ENCODE data around the gene PELO. TPM values are rescaled to one million over a fixed set of nuclear protein-coding genes. Genes with fewer than 3 reads are reported as not detected.
"Not testable (repeated sequence)": the region's sequence is repeated elsewhere in the genome, so short reads cannot be mapped to it uniquely, and the experiment has no call there.

The PELO gene
- total RNA-seq, 2 donors from 2014 or later = 8.5 to 11.8 TPM

DNA sequence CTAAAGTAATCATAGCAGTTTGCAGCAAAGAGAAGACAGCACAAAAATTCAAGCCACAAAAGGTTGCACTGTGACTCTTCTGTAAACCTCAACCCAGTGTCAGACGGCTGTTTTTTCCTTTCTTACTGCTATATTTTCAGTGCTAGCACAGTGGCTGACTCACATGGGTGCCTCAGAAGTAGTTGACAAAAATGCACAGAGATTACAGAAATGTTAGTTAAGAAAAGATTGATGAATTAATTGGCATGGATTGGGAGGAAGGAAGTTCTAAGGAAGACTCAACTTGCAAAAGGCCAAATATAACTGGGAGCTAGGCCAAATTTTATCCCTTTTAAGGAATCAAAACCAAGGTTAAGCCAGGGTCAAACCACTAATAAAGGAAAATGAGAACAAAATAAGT, 43.7 kb upstream of the PELO start:
- Histone ChIP-seq H3K9me3 (no peaks in the 10 kb centered on the region), H3K4me3 (no peak overlapping the region), H3K27ac (no peak overlapping the region), H3K27me3 (no peaks in the 10 kb centered on the region), H3K4me1 (peaks cover 0 to 12% of the 10 kb centered on the region in 2 donors), H3K36me3 (no peaks in the 10 kb centered on the region)
- TF ChIP-seq CTCF (IDR thresholded peaks at IDR 0.05) = no peak
- DNase-seq (ENCODE audit: low spot score) = no peak

DNA sequence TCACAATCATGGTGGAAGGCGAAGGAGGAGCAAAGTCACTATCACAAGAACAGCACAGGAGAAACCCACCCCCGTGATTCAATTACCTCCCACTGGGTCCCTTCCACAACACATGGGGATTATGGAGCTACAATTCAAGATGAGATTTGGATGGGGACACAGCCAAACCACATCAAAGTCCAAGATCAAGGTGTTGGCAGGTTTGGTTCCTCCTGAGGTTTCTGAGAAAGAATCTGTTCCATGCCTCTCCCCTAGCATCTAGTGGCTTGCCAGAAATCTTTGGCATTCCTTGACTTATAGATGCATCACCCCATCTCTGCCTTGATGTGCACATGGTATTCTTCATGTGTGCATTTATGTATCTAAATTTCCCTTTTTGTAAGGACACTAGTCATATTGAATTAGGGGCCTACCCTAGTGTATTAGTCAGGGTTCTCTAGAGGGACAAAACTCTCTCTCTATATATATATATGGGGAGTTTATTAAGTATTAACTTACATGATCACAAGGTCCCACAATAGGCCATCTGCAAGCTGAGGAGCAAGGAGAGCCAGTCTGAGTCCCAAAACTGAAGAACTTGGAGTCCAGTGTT, 42.8 kb upstream of the PELO start:
- not testable (repeated sequence) for H3K36me3 ChIP-seq; DNase-seq (ENCODE audit: low spot score); H3K9me3 ChIP-seq; H3K4me3 ChIP-seq; H3K27ac ChIP-seq; H3K27me3 ChIP-seq
- H3K4me1 ChIP-seq = peaks cover 0 to 12% of the 10 kb centered on the region in 2 donors

GRCh38 chr5:52746539-52746938, 41.2 kb upstream of the PELO start:
- DNase-seq (ENCODE audit: low spot score) = no peak
- H3K9me3 ChIP-seq = no peaks in the 10 kb centered on the region
- H3K4me3 ChIP-seq = no peak overlapping the region
- H3K27me3 ChIP-seq = no peaks in the 10 kb centered on the region
- TF ChIP-seq CTCF (IDR thresholded peaks at IDR 0.05) = no peak
- H3K36me3 ChIP-seq = no peaks in the 10 kb centered on the region
- no peak overlapping the region for H3K27ac ChIP-seq
- peaks cover 0 to 12% of the 10 kb centered on the region in 2 donors for H3K4me1 ChIP-seq

- Histone ChIP-seq H3K4me1 (peaks cover 0 to 6% of the 10 kb centered on the region in 2 donors), H3K4me3 (no peak overlapping the region), H3K27ac (no peak overlapping the region), H3K36me3 (no peaks in the 10 kb centered on the region), H3K9me3 (no peaks in the 10 kb centered on the region), H3K27me3 (no peaks in the 10 kb centered on the region)
- no peak for DNase-seq (ENCODE audit: low spot score)
- no peak for TF ChIP-seq CTCF (IDR thresholded peaks at IDR 0.05)
Observed at GRCh38 chr5:52748590-52748989, 39.1 kb upstream of the PELO start.

DNA sequence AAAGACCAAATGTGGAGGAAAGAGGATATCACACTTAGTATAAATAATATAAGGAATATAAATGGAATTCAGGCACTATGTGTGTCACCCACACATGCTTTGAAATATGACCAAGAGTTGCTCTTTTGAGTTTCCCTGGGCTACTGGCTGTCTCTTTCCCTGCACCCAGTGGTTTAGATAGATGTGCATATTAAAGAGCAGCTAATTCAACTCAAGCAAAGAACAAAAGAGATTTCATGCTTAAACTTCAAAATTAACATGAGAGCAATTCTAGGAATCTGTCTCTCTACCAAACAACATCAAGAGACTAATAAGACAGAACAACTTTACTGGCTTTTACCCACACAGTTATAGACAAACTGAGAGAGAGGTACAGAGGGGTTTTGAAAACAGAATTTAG, 38.0 kb upstream of the PELO start:
- Histone ChIP-seq H3K27ac (no peak overlapping the region), H3K27me3 (no peaks in the 10 kb centered on the region), H3K36me3 (no peaks in the 10 kb centered on the region), H3K4me1 (no peaks in the 10 kb centered on the region), H3K9me3 (no peaks in the 10 kb centered on the region), H3K4me3 (no peak overlapping the region)
- no peak for DNase-seq (ENCODE audit: low spot score)
- no peak for TF ChIP-seq CTCF (IDR thresholded peaks at IDR 0.05)

DNA sequence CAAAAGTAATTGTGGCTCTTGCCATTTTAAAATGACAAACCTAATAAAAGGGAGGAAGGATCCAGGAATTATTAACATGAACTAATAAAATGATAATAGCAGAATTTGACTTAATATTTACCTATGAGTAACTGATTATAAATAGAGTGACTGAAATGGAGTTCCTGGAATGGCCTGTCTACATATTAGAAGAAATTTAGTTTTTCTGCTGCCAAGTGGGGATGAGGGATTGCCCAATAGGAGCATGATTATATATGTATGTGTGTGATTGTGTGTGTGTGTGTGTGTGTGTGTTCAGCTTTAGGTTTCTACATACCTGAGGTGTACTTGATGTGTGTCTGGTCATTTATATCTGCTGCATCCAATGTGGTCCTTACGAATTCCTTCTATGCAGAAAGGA, 36.6 kb upstream of the PELO start:
- no peaks in the 10 kb centered on the region for H3K36me3 ChIP-seq
- no peak for DNase-seq (ENCODE audit: low spot score)
- H3K4me3 ChIP-seq = no peak overlapping the region
- no peak overlapping the region for H3K27ac ChIP-seq
- TF ChIP-seq CTCF (IDR thresholded peaks at IDR 0.05) = no peak
- H3K4me1 ChIP-seq = no peaks in the 10 kb centered on the region
- H3K27me3 ChIP-seq = no peaks in the 10 kb centered on the region
- no peaks in the 10 kb centered on the region for H3K9me3 ChIP-seq
